Left renal pelvis (tissue), 4 donors: ENCODE measurements around the gene GLYR1. TPM values are rescaled to one million over a fixed set of nuclear protein-coding genes. Genes with fewer than 3 reads are reported as not detected.
A peak's percentile ranks its signal among the peaks of the same experiment; 100 is the strongest.

Experiments
- DNase-seq, 4 donors: peaks; one replicate each; pipeline ENCODE4 v3.0.0-alpha.2; 2013; ENCODE audit warnings: low read depth in 4 of 4, low spot score in 3 of 4
- polyA plus RNA-seq, 4 donors: library from polyadenylated mRNA; unstranded; fragments of 120-200 nt; gene quantifications; one replicate each; pipeline ENCODE4 v1.2.1, GENCODE V29; 2013; ENCODE audit not compliant: insufficient read length in 4 of 4

GLYR1 gene
- polyA plus RNA-seq, 4 donors: 70.6 to 150 (median 140) TPM

DNA sequence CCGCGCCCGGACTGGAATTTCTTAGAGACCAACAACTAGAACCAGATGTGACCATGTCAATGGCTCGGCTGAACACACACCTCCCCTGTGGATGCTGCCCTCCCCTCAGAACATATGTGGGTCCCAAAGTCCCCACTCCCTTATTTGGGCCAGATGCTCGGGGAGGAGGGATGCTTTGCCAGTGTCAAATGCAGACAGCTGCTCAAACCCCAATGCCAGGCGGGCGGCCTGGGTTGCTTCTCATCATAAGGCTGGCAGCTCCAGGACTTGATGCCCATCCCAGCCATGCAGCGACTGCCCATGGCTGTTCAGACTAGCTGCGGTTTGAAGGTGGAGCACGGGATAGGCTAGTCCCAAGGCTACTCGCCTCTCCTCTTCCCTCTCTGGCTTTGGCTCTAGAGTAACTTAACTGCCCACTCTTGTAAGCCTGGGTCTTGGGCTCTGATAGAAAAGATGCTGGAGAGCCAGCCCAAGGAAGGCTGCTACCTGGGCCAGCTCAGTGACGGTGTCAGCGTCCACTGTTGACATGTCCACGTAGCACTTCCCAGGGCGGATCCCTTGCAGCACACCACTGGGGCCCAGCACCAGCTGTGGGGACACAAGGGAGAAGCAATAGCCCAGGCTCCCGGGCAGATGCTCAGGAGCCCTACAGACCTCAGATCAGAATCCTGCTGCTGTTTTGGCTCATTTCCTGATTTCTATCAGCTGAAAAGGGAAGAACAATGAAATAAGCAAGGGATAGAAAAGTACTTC, 33.7 kb downstream of the GLYR1 start:
- no peak for DNase-seq

DNA sequence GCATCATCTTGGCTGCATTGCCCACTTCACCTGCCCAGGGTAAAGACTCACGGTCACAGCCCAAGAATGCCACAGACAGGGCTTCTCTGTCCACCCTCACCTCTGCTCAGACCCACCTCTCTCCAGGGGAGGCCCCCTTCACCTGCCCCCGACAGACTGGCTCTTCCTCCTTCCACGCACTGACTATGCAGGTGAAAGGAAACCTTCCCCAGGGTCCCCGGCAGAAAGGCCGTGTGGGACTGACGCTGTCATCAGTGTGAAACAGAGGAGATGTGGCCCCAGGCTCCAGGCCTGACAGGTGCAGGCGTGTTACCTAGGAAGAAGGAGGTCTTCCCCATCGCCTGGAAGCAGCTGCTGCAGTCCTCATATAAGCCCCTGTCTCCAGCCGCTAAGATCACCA, 35.3 kb downstream of the GLYR1 start:
- no peak for DNase-seq

GRCh38 chr16:4811242-4811641, 35.8 kb downstream of the GLYR1 start:
- DNase-seq: no peak

DNA sequence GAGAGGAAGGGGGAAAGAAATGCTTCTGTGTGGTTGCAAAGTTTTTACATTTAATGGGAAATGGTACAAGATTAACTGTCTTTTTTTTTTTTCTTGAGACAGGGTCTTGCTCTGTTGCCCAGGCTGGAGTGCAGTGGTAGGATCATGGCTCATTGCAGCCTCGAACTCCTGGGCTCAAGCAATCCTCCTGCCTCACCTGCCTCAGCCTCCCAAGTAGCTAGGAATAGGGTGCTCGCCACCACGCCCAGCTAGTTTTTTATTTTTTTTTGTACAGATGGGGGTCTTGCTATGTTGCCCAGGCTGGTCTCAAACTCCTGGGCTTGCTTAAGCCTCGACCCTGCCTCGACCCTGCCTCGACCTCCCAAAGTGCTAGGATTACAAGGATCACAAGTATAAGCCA, 40.8 kb downstream of the GLYR1 start:
- DNase-seq: no peak

DNA sequence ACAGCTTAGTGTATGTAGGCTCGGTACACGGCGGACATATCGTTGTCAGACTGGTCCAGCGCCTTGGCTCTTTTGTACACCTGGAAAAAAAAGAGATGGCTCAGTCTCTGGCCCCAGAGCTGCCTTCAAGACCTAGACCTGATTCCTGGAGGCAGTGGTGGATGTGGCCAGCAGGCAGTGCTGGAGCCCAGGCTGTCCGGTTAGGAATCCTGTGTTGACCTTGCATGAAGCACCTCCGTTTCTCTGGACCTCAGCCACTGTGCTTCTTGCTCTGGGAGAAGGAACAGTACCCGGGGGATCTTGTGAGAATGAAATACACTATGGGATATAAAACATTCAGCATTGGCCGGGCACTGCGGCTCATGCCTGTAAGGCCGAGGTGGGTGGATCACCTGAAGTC, 41.9 kb downstream of the GLYR1 start:
- DNase-seq: no peak

- DNase-seq: no peak
These were observed 43.0 kb downstream of the GLYR1 start for GRCh38 chr16:4803898-4804762.

DNA sequence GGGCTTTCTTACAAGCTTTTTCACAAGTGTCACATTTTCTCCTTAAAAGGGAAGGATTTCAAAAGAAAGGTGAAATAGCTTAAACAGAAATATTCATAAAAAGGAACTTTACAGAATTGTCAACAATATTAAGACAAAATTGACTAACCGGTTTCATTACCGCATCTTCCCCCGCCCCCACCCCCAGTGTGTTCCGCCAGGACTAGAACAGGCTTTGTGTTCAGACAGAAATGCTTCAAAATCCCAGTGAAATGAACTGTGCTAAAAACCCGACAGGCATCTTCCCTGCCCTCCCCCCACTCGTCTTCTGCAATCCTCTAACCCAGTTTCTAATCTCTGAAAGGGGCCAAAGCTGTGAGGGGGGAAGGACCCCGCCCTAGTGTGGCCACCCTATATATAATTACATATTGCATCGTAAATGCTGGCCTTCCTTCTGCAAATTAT, 43.7 kb downstream of the GLYR1 start:
- no peak for DNase-seq

DNA sequence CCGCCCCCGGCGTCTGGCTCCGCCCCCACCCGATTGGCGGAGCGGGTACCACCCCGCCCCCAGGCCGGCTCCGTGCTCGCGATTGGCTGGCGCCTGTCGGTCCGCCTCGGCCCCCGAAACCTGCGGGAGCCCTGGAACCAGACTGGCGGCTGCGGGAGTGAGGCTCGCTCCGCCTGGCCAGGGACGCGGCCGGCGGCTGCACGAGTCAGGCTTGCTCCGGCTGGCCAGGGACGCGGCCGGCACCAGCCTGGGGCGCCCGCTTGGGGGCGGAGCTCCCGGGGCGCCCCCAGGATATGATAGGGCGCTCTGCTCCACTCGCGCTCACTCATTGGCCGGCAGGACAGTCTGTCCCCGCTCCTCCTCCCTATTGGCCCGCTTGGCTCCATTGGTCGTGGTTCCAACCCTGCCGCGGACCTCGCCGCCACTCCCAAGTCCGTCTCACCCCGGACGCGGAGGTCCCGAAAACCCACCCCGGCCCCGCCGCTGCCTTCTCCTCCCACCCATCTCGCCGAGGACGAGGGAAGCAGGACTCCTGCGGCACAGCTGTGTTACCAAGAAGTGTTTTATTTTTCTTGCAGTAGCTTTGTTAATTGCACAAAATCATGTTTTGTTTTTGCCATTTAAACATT, 44.3 kb downstream of the GLYR1 start:
- DNase-seq: peak; percentile 70 to 84 (median 82)

- peak; percentile 52 to 67 (median 58) for DNase-seq
These were observed 45.0 kb downstream of the GLYR1 start, which contains the start of gene ROGDI for GRCh38 chr16:4801962-4802658. ROGDI (minus strand) TSS chr16:4802633; CDS start chr16:4802571, 62 bp downstream.

GRCh38 chr16:4801051-4801961, 45.8 kb downstream of the GLYR1 start:
- no peak for DNase-seq

- no peak for DNase-seq
These were observed 46.6 kb downstream of the GLYR1 start for GRCh38 chr16:4800290-4801041.

DNA sequence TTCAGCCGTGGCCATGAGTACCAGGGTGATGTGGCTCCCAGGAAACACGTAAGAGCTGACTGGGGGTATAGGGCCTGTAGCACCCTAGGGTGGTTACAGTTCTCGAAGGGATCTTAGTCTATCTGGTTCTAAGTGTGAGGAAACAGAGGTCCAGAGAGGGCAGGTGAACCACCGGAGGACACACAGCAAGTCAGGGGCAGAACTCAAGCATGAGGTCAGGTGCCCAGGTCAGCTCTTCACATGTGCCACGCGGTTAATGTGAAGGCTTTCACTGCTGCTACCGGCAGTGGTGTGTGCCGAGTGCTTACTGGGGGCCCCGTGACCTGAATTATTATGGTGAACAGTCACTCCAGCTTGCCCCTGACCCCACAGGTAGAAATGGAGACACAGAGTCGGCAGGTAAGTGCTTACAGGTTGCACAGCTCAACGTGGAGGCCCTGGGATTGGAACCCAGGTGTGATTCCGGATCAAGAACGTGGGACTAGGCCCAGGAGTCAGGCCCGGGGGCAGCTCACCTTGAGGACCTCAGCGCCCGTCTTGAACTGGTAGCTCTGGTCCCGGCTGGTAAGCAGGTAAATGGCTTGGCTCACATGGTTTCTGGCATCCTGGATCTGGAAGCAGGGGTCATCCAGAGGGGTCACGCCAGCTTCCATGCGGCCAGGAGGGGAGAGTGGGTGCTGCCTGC, 47.8 kb downstream of the GLYR1 start:
- DNase-seq: no peak

DNA sequence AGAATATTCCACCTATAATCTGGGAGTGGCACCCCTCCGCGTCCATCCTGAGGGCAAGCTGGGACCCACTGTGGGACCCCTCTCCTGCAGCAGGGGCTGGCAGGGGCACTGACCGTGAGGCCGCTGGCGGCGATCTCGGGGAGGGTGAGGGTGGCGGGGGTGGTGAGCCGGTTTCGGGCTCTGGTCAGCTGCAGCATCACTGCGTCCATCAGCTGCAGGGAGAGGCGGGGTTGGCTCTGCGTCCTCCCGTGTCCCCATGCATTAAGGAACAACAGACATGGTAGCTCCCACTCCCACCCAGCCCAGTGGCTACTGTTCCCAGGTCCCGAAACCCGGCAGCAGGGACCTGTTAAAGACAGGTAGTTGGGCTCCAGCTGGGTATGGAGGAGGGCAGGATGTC, 48.6 kb downstream of the GLYR1 start:
- DNase-seq: no peak

DNA sequence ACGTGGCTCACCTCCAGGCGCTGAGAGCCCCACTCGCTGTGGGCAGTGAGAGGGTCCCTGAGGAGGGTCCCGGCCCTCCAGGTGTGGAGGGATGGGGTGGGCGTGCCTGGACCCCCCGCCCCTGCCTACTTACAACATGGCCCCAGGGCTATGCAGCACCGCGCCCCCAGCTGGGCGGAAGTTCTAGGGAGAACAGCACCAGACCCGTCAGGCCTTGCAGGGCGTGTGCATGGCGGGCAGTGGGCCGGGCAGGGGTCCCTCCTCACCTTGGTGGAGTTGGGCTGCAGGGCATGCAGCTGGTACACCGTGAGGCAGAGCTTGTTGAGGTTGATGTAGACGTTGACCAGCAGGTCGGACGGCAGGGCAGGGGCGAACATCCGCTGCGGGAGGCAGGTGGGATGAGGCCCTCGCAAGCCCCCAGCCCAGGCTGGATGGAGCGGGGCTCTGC, 49.3 kb downstream of the GLYR1 start:
- no peak for DNase-seq

DNA sequence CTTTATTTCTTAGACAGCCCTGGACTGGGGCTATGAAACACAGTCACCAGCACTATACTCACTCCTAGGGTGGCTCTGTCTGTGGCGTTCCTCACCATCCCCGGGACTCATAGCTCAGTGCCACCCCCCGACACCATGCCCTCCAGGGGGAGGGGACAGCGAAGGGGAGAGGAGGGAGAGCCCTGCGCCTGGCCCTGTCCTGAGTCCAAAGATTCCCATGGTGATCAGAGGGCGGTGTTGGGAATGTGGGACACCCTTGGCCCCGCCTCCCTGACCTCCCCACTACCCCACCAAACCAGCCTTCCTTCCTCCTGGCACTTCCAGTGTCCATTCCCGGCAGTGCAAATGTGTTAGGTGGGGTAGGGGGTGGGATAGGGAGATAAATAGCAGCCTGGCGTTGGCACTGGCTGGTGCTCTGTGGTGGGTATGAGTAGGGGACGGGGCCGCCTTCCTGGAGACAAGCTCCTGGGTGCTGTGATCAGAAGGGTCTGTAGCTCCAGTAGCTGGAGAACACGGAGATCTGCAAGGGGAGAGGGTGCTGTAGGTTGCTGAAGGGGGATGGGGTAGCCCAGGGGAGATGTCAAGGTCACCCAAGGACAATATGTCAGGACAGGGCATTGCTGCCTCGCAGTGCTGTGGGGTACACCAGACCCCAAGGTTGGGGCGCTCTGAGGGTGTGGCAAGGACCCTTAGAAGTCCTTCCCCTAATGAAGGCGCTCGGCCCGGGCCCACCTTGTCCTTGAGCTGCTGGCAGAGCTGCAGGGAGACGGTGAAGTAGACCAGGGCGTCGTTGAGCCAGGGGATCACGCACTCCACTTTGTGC, 49.9 kb downstream of the GLYR1 start:
- no peak for DNase-seq

DNA sequence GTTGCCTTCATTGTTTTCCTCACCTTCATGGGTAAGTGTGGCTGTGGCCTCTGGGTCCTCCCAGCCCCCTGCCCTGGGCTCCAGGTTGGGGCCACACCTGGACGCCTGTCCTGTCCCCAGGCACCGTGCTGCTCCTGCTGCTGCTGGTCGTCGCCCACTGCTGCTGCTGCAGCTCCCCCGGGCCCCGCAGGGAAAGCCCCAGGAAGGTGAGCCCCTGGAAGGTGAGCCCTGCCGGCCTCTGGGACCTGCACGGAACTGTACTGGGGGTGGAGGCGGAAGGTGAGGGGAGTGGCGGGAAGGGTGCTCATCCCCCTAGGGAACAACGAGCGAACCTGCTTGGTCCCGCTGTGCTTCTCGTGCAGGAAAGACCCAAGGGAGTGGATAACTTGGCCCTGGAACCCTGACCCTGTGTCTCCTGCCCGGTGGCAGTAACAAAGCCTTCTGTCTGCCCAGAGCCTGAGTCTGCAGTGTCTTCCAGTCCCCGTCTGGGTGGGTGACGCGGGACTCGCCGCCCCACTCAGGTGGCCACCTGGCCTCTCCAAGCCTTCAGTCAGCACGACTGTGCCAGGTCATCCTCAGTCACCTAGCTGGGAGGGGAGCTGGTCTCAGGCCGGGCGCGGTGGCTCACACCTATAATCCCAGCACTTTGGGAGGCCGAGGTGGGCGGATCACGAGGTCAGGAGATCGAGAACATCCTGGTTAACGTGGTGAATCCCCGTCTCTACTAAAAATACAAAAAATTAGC, 51.1 kb downstream of the GLYR1 start:
- DNase-seq: no peak
